Fibroblast of the aortic adventitia (primary cell): ENCODE measurements around the gene GLDN. TPM values are rescaled to one million over a fixed set of nuclear protein-coding genes. Genes with fewer than 3 reads are reported as not detected.

Source experiments
- DNase-seq: peaks from one replicate; pipeline ENCODE4 v3.0.0-alpha.2; 2010; ENCODE audit warnings: low read depth
- H3K4me3 ChIP-seq: 2 replicates; pipeline ENCODE4 v1.5.1; 2011; ENCODE audit warnings: low read depth, mild to moderate bottlenecking, control low read depth, low read length, moderate library complexity
- CTCF ChIP-seq: IDR thresholded peaks from 2 replicates; pipeline ENCODE4 v1.5.1; 2011; ENCODE audit warnings: mild to moderate bottlenecking, low read length, control low read depth, inconsistent platforms; ENCODE audit not compliant: insufficient read depth
- total RNA-seq: library from RNA; depleted of rRNA; stranded (reverse); fragments of >200 nt; gene quantifications from 2 replicates; pipeline ENCODE4 v1.2.3, GENCODE V29; 2012; ENCODE audit warnings: low replicate concordance

Gene GLDN
- total RNA-seq, 1 donor = 13.3 TPM

GRCh38 chr15:51388726-51389125 is 47.3 kb downstream of the GLDN start:
- DNase-seq = no peak
- H3K4me3 ChIP-seq = no peak overlapping the region
- TF ChIP-seq CTCF = no peak

- H3K4me3 ChIP-seq = no peak overlapping the region
- no peak for DNase-seq
- TF ChIP-seq CTCF = no peak
Observed at GRCh38 chr15:51390241-51390965, 48.9 kb downstream of the GLDN start.

GRCh38 chr15:51390966-51391422 is 49.5 kb downstream of the GLDN start:
- no peak overlapping the region for H3K4me3 ChIP-seq
- DNase-seq = no peak
- TF ChIP-seq CTCF = no peak

GRCh38 chr15:51396921-51397320 is 55.5 kb downstream of the GLDN start:
- TF ChIP-seq CTCF = no peak

GRCh38 chr15:51398626-51399025 is 57.2 kb downstream of the GLDN start:
- no peak for TF ChIP-seq CTCF
- no peak for DNase-seq
- H3K4me3 ChIP-seq = no peak overlapping the region

More at GRCh38 chr15:51396921-51397320, 55.5 kb downstream of the GLDN start:
- DNase-seq = no peak
- H3K4me3 ChIP-seq = no peak overlapping the region

- no peak for DNase-seq
- H3K4me3 ChIP-seq = no peak overlapping the region
- no peak for TF ChIP-seq CTCF
Observed at GRCh38 chr15:51401051-51401780, 59.8 kb downstream of the GLDN start.
